Measurements from ENCODE around the gene LSMEM2.

The LSMEM2 gene

DNA sequence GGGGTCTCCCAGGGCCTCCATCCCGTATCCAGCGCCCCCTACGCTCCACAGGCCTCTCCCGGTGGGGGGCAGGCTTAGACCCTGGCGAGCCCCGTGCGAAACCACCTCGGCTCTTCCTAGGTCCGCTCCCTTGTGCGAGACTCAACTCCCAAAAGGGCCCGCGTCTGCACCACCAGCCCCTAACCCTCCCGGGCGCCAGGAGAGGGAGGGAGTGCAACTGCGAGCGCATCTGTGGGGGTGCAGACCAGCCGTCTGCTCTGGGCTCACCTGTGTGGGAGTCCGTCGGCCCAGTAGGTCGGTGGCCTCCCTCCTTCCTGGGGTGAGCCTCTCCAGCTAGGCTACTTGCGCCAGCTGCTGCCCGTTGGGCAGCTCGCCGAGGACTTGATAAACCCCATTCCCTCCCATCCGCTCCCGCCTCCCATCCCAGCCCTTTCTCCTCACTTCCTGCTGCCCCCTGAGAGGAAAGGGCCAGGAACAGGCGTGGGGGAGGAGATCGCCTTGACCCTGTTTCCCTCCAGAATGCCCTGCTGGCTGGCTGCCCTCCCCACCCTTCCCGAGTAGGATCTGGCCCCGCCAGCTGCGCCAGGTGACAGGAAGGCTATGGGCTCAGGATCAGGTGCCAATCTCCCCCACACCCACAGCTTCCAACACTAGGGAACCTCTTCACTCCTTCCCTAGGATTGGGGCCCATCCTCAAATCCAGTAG is 43.7 kb downstream of the LSMEM2 start, which contains the start of gene HYAL2:
Gene HYAL2 (minus strand): TSS at position 360 of the 706 bp plus-strand sequence. CDS start 2,256 bp downstream, outside the sequence.
- no peak for DNase-seq (ENCODE audit: low read depth)

DNA sequence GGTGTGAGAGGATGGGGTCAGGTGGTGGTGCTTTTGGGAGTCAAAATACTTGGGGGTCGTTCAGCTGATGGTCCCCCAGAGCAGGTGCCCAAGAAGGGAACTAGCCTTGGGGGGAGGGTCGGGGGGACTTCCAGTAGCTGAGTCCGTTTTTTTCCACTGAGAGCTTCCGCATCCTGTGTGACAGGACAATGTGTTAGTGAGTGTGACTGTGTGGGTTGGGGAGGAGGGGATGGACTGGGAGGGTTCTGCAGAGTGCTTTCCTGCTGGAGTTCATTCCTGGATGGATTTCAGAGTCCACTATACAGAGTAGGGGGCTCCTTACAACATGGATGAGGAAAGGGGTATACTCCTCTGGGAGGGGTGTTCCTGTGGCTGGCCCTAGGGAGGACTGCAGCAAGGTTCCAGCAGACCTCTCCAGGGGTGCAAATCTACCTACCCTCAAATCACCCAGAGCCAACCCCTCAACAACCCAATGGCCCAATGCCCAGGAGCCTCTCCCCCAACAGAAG is 44.3 kb downstream of the LSMEM2 start:
- no peak for TF ChIP-seq POLR2A (IDR thresholded peaks at IDR 0.05; ENCODE audit: extremely low read depth, insufficient read length)
- no peak for DNase-seq (ENCODE audit: low read depth)
- H3K4me3 ChIP-seq (ENCODE audit: low read depth, low read length): no peak overlapping the region

More for the DNA sequence above, 43.7 kb downstream of the LSMEM2 start, which contains the start of gene HYAL2:
- peak within 1 kb of the TSS; percentile 62 for H3K4me3 ChIP-seq (ENCODE audit: low read depth, low read length)
- no peak for TF ChIP-seq POLR2A (IDR thresholded peaks at IDR 0.05; ENCODE audit: extremely low read depth, insufficient read length)
- TF ChIP-seq, protein P1, sequence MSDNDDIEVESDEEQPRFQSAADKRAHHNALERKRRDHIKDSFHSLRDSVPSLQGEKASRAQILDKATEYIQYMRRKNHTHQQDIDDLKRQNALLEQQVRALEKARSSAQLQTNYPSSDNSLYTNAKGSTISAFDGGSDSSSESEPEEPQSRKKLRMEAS (IDR thresholded peaks at IDR 0.05; ENCODE audit: low read depth, low read length): no peak
- no peak for TF ChIP-seq MYC (IDR thresholded peaks at IDR 0.05; ENCODE audit: low read depth, low read length)
- TF ChIP-seq, protein P2, sequence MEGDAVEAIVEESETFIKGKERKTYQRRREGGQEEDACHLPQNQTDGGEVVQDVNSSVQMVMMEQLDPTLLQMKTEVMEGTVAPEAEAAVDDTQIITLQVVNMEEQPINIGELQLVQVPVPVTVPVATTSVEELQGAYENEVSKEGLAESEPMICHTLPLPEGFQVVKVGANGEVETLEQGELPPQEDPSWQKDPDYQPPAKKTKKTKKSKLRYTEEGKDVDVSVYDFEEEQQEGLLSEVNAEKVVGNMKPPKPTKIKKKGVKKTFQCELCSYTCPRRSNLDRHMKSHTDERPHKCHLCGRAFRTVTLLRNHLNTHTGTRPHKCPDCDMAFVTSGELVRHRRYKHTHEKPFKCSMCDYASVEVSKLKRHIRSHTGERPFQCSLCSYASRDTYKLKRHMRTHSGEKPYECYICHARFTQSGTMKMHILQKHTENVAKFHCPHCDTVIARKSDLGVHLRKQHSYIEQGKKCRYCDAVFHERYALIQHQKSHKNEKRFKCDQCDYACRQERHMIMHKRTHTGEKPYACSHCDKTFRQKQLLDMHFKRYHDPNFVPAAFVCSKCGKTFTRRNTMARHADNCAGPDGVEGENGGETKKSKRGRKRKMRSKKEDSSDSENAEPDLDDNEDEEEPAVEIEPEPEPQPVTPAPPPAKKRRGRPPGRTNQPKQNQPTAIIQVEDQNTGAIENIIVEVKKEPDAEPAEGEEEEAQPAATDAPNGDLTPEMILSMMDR (IDR thresholded peaks at IDR 0.05; ENCODE audit: low read depth, low read length): no peak

DNA sequence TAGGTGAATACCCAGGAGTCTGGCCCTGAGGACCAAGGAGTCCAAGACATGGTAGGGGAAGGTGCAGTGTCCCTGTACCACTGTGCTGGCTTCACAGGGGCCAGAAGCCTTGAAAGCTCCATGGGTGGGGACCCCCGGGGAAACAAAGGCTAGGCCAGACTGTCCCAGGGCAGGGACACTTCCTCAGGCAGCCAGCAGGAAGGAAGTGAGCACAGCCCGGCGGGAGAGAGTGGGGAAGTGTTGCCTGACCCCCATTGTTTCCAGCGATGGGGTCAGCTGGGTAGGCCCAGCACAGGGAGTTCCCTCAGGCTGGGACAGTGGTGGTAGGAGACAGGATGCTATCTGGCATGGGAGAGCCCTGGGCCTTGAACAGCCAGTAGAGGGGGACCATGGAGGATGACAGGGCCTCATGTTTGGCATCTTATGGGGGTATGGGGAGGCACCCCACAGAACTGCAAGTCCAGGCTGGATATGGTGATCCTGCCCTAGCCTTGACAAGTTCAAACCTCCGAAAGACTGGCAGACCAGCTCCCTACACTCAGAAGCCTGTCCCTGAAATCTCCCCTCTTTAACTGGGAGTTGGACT is 44.8 kb downstream of the LSMEM2 start:
- TF ChIP-seq, protein P1 (IDR thresholded peaks at IDR 0.05; ENCODE audit: low read depth, low read length): no peak
- TF ChIP-seq POLR2A (IDR thresholded peaks at IDR 0.05; ENCODE audit: extremely low read depth, insufficient read length): no peak
- TF ChIP-seq MYC (IDR thresholded peaks at IDR 0.05; ENCODE audit: low read depth, low read length): no peak
- TF ChIP-seq, protein P2 (IDR thresholded peaks at IDR 0.05; ENCODE audit: low read depth, low read length): no peak
- no peak overlapping the region for H3K4me3 ChIP-seq (ENCODE audit: low read depth, low read length)
- DNase-seq (ENCODE audit: low read depth): no peak

DNA sequence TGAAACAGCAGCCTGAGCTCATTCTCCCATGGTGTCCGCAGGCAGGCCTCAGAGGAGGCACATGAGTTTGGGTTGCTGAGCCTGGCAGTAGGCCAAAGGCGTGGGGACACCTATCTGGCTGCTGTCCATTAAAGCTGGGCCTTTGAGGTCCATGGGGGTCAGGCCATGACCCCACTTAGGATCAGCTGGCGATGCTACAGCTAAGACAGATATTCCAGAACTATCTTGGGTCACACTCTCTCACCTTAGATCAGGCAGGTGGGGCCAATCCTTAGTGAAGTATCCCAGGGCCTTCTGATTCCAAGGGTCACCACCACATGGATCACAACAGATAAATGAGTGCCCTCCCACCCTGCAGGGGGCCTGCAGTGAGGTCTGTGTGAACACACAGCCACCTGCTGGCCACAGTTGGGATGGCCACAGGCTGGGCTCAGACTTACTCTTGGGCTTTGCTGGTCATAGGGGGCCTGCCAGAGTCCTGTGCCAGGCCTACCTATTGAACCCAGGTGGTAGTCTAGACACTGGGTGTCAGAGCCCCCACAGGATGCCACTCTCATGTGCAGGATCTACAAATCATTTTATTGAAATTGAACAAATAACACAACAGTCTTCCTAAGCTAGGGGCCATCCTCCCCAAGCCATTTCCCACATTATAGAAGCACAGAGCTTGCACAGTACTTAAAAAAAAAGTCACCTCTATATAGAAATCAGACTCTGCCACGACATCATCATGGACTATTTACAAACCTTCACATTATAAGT is 45.6 kb downstream of the LSMEM2 start:
- no peak overlapping the region for H3K4me3 ChIP-seq (ENCODE audit: low read depth, low read length)
- DNase-seq (ENCODE audit: low read depth): peak; percentile 80
- TF ChIP-seq POLR2A (IDR thresholded peaks at IDR 0.05; ENCODE audit: extremely low read depth, insufficient read length) (no peak), MYC (IDR thresholded peaks at IDR 0.05; ENCODE audit: low read depth, low read length) (peak; percentile 30; the same call in 1 of the 2 replicates)
- TF ChIP-seq, protein P2 (IDR thresholded peaks at IDR 0.05; ENCODE audit: low read depth, low read length): peak; percentile 84
- TF ChIP-seq, protein P1 (IDR thresholded peaks at IDR 0.05; ENCODE audit: low read depth, low read length): peak; percentile 51

DNA sequence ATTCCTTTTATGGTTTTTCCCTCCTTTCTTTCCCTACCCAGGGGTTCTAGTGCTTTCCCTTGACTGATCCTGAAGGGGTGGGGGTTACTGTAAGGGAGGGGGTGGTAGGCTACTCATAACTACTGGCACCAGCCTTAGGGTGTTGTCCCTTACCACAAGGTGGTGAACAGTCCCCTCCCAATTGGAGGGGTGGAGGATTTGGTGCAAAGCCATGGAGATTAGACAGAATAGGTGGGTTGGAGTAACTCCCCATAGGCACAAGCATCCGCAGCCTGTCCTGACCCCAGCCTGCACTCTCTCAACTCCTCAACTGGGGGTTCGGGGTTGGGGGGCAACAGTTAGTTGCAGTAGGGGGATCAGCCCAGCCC is 46.2 kb downstream of the LSMEM2 start:
- DNase-seq (ENCODE audit: low read depth): no peak
- no peak overlapping the region for H3K4me3 ChIP-seq (ENCODE audit: low read depth, low read length)
- TF ChIP-seq, protein P1 (IDR thresholded peaks at IDR 0.05; ENCODE audit: low read depth, low read length): no peak
- TF ChIP-seq POLR2A (IDR thresholded peaks at IDR 0.05; ENCODE audit: extremely low read depth, insufficient read length): no peak
- TF ChIP-seq, protein P2 (IDR thresholded peaks at IDR 0.05; ENCODE audit: low read depth, low read length): no peak
- no peak for TF ChIP-seq MYC (IDR thresholded peaks at IDR 0.05; ENCODE audit: low read depth, low read length)
